B cell (primary cell): ENCODE data around the gene TMEM163. TPM values are rescaled to one million over a fixed set of nuclear protein-coding genes. Genes with fewer than 3 reads are reported as not detected.

Experiments used
- ATAC-seq: fragments of 200-7000 bp; cut with Tn5 transposase; one replicate; pipeline ENCODE4 v1.10.0; 2021; ENCODE audit warnings: low read depth, mild to moderate bottlenecking, moderate number of reproducible peaks, moderate library complexity
- CTCF ChIA-PET: fragments of 350-600 bp; sonication (Branson Sonifier 250); formaldehyde crosslinking; loops from one replicate; lab custom pipeline; 2021; ENCODE audit warnings: antibody characterized with exemption, inconsistent platforms; lab: Charles Lee
- POLR2A ChIA-PET: fragments of 350-600 bp; sonication (Branson Sonifier 250); formaldehyde crosslinking; loops from one replicate; lab custom pipeline; 2021; ENCODE audit warnings: antibody characterized with exemption; lab: Charles Lee
- DNase-seq: peaks from one replicate; pipeline ENCODE4 v3.0.0; 2013
- H2AFZ ChIP-seq: 2 replicates; pipeline ENCODE4 v1.6.1; 2012; ENCODE audit warnings: mild to moderate bottlenecking, low read depth, low read length; ENCODE audit not compliant: insufficient read depth, poor library complexity, severe bottlenecking
- H3K27ac ChIP-seq, 2 donors: 1 replicate in 1 of 2; 2 replicates in 1 of 2; pipeline ENCODE4 v1.5.1; 2012 to 2013; ENCODE audit warnings: low read length in 2 of 2, mild to moderate bottlenecking in 2 of 2, moderate library complexity in 1 of 2
- H3K27me3 ChIP-seq, 4 experiments: fragments of 200-600 bp in 1 of 4; sonication (generic) in 1 of 4; replicated peaks in 1 of 4; 1 replicate in 2 of 4; 2 replicates in 2 of 4; pipeline versions ENCODE4 v1.6.1 to v1.7.0; 2013 to 2016; ENCODE audit warnings: low read length in 3 of 4, mild to moderate bottlenecking in 2 of 4, mixed read lengths in 1 of 4, moderate library complexity in 1 of 4; ENCODE audit not compliant: insufficient read depth in 4 of 4, control insufficient read depth in 3 of 4; ENCODE audit errors: control extremely low read depth in 1 of 4
- H3K36me3 ChIP-seq, 2 experiments: replicated peaks in 1 of 2; 1 replicate in 1 of 2; 2 replicates in 1 of 2; pipeline versions ENCODE4 v1.6.1 to v1.7.1; 2013; ENCODE audit warnings: low read length in 1 of 2; ENCODE audit not compliant: insufficient read depth in 2 of 2, control insufficient read depth in 1 of 2; ENCODE audit errors: control extremely low read depth in 1 of 2, extremely low read depth in 1 of 2
- H3K4me1 ChIP-seq, 2 donors: fragments of 200-600 bp in 1 of 2; sonication (generic) in 1 of 2; 1 replicate in 1 of 2; 2 replicates in 1 of 2; pipeline versions ENCODE4 v1.5.1 to v1.6.1; 2013 to 2017; ENCODE audit warnings: low read length in 2 of 2; ENCODE audit not compliant: control insufficient read depth in 2 of 2, insufficient read depth in 2 of 2
- H3K4me2 ChIP-seq: replicated peaks from 2 replicates; pipeline ENCODE3; 2012; ENCODE audit warnings: mild to moderate bottlenecking, low read depth, low read length; ENCODE audit not compliant: poor library complexity, severe bottlenecking
- H3K4me3 ChIP-seq, 5 experiments: fragments of 200-600 bp in 1 of 5; sonication (generic) in 1 of 5; 1 replicate in 3 of 5; 2 replicates in 2 of 5; pipeline versions ENCODE4 v1.5.1 to v1.7.0; 2011 to 2016; ENCODE audit warnings: low read length in 4 of 5, mild to moderate bottlenecking in 4 of 5, low read depth in 2 of 5, control low read depth in 1 of 5, moderate library complexity in 1 of 5; ENCODE audit not compliant: insufficient read depth in 1 of 5; ENCODE audit errors: control extremely low read depth in 1 of 5, extremely low read depth in 1 of 5
- H3K79me2 ChIP-seq: fragments of 200-600 bp; sonication (generic); one replicate; pipeline ENCODE4 v1.6.0; 2016; ENCODE audit warnings: low read length; ENCODE audit not compliant: control insufficient read depth, insufficient read depth
- H3K9ac ChIP-seq: fragments of 200-600 bp; sonication (generic); 2 replicates; pipeline ENCODE4 v1.6.1; 2017; ENCODE audit warnings: mild to moderate bottlenecking, low read length, moderate library complexity
- H3K9me3 ChIP-seq, 3 donors: one replicate each; pipeline versions ENCODE4 v1.6.1 to v1.7.1; 2013; ENCODE audit warnings: low read length in 2 of 3; ENCODE audit not compliant: control insufficient read depth in 2 of 3, insufficient read depth in 1 of 3; ENCODE audit errors: control extremely low read depth in 1 of 3
- H4K20me1 ChIP-seq: 2 replicates; pipeline ENCODE4 v1.6.0; 2012; ENCODE audit warnings: mild to moderate bottlenecking, low read length; ENCODE audit not compliant: insufficient read depth, control insufficient read depth, poor library complexity, severe bottlenecking
- H3K27ac Mint-ChIP-seq: one replicate; pipeline ENCODE4 v1.8.0; 2021; ENCODE audit warnings: mixed read lengths
- H3K27me3 Mint-ChIP-seq: one replicate; pipeline ENCODE4 v1.8.0; 2021; ENCODE audit warnings: mixed read lengths
- H3K4me1 Mint-ChIP-seq: one replicate; pipeline ENCODE4 v1.8.0; 2021; ENCODE audit warnings: mixed read lengths
- H3K4me3 Mint-ChIP-seq: one replicate; pipeline ENCODE4 v1.8.0; 2021; ENCODE audit warnings: mixed read lengths
- H3K9me3 Mint-ChIP-seq: one replicate; pipeline ENCODE4 v1.8.0; 2022; ENCODE audit warnings: mixed read lengths; ENCODE audit not compliant: insufficient read depth
- CTCF ChIP-seq: fragments of 200-600 bp; IDR thresholded peaks from one replicate; pipeline ENCODE4 v1.8.0; 2022; ENCODE audit warnings: antibody characterized with exemption, mild to moderate bottlenecking
- EZH2 ChIP-seq: IDR thresholded peaks from 2 replicates; pipeline ENCODE4 v1.6.1; 2012; ENCODE audit warnings: borderline replicate concordance, low read depth, mild to moderate bottlenecking, moderate library complexity, low read length; ENCODE audit not compliant: insufficient read depth, poor library complexity, severe bottlenecking
- WGBS: methylation state at CpG from one replicate; pipeline ENCODE4 v1.1.5; 2013; ENCODE audit warnings: missing lambda C conversion rate; ENCODE audit not compliant: insufficient coverage; 5-methylcytosine and 5-hydroxymethylcytosine counted together
- intact Hi-C: fragments of 100-400 bp; cut with micrococcal nuclease; formaldehyde crosslinking; loops from one replicate; pipeline ENCODE4 v1.10.0; 2022
- polyA plus RNA-seq: library from polyadenylated mRNA; depleted of rRNA; stranded (reverse); fragments of >200 nt; gene quantifications from 2 replicates; pipeline ENCODE4 v1.2.3, GENCODE V29; 2012
- total RNA-seq, 2 donors: library from RNA; stranded (reverse); fragments of 120-200 nt in 1 of 2; gene quantifications; 1 replicate in 1 of 2; 2 replicates in 1 of 2; pipeline versions ENCODE4 v1.2.3 to v1.2.4, GENCODE V29; 2013 to 2022

TMEM163 gene
- total and polyA plus RNA-seq, 2 donors (not counting 1 experiment from before 2014, with no cell fraction given), result 2.6 to 5.6 TPM

DNA sequence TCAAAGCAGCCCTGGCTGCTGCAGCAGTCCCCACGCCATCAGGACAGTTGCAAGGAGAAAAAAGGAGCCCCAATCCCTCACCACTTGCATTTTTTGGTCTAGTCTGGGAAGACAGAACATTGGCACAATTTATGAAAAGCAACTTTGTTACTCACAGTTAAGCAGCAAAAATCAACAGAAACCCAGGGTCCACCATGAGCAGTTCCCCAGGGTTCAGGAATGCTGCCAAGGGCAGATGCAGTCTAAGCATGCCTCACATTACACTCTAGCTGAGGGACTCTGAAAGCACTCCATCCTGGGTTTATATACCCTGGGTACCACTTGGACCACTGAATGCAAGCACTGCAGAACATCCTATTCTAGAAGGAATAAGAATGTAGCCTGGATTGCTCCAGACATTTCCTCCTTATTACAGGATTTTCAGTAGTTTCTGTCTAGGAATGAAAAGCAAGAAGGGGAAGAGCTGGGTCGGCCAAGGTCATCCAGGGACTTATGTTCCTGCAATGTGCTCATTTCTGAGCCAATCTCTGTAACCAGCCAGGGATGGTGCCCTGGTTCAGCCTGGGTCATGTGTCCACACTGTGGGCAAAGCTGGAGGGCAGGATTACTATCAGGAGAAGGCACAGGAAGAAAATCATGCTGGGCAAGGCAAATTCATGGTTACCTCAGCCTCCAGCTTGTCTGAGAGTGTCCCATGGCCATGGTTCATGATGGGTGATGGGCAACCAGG, 19.5 kb upstream of the TMEM163 start:
- H3K9ac ChIP-seq, result no peak overlapping the region
- POLR2A ChIA-PET, result interaction anchor here (2.1 to 2.3 kb wide), 2 partner anchors 19 to 20 kb away, joined by 6 to 7 read pairs; partner anchors contain the start of gene TMEM163
- H3K27ac ChIP-seq, result peak overlapping the region; percentile 86 to 90
- intact Hi-C loops, result loop anchor here (10.0 kb wide), 2 partner anchors 316 to 614 kb away; partner anchors contain the start of gene RAB3GAP1
- DNase-seq, result no peak
- H4K20me1 ChIP-seq, result no peaks in the 10 kb centered on the region
- H3K4me1 ChIP-seq, result peaks cover 62 to 71% of the 10 kb centered on the region in 2 donors
- H2AFZ ChIP-seq, result no peak overlapping the region
- no peak for ATAC-seq
- Mint-ChIP-seq H3K4me1 (peaks cover 73% of the 10 kb centered on the region), H3K27me3 (no peaks in the 10 kb centered on the region), H3K9me3 (peaks cover 2% of the 10 kb centered on the region), H3K4me3 (peak overlapping the region; percentile 62), H3K27ac (peak overlapping the region; percentile 93)
- no peak for TF ChIP-seq EZH2
- no peak for TF ChIP-seq CTCF
- no peaks in the 10 kb centered on the region for H3K27me3 ChIP-seq
- H3K4me3 ChIP-seq, result peak overlapping the region in 1 of 5 experiments; percentile 14
- 100% methylated on average over 2 of the region's 2 CpGs for WGBS
- CTCF ChIA-PET, result interaction anchor here (0.9 to 1.8 kb wide), 6 partner anchors 15 to 179 kb away, joined by 3 to 9 read pairs (median 3); no protein-coding TSS in a partner anchor
- H3K4me2 ChIP-seq, result peak overlapping the region; percentile 69
- H3K9me3 ChIP-seq, result no peaks in the 10 kb centered on the region
- H3K36me3 ChIP-seq, result no peaks in the 10 kb centered on the region
- no peaks in the 10 kb centered on the region for H3K79me2 ChIP-seq

- H2AFZ ChIP-seq, result no peak overlapping the region
- Mint-ChIP-seq H3K27me3 (no peaks in the 10 kb centered on the region), H3K9me3 (peaks cover 2% of the 10 kb centered on the region), H3K4me1 (peaks cover 70% of the 10 kb centered on the region), H3K27ac (peak overlapping the region; percentile 93), H3K4me3 (peak overlapping the region; percentile 62)
- peaks cover 62 to 71% of the 10 kb centered on the region in 2 donors for H3K4me1 ChIP-seq
- peak overlapping the region in 1 of 5 experiments; percentile 14 for H3K4me3 ChIP-seq
- H4K20me1 ChIP-seq, result no peaks in the 10 kb centered on the region
- DNase-seq, result peak; percentile 72
- no peaks in the 10 kb centered on the region for H3K27me3 ChIP-seq
- H3K36me3 ChIP-seq, result no peaks in the 10 kb centered on the region
- no peaks in the 10 kb centered on the region for H3K79me2 ChIP-seq
- intact Hi-C loops, result loop anchor here (10.0 kb wide), 2 partner anchors 317 to 613 kb away; partner anchors contain the start of gene RAB3GAP1
- WGBS, result 16% methylated on average over 4 of the region's 5 CpGs
- no peaks in the 10 kb centered on the region for H3K9me3 ChIP-seq
- H3K4me2 ChIP-seq, result peak overlapping the region; percentile 69
- ChIA-PET POLR2A (interaction anchor here (2.1 kb wide), 1 partner anchor 20 kb away, joined by 6 read pairs; no protein-coding TSS in a partner anchor), CTCF (interaction anchor here (1.1 to 1.7 kb wide), 2 partner anchors 16 to 19 kb away, joined by 3 to 4 read pairs; no protein-coding TSS in a partner anchor)
- H3K27ac ChIP-seq, result peak overlapping the region; percentile 62 to 90
- TF ChIP-seq CTCF, result no peak
- ATAC-seq, result peak; percentile 13
- H3K9ac ChIP-seq, result no peak overlapping the region
Measured at GRCh38 chr2:134737671-134738070, 18.9 kb upstream of the TMEM163 start.
